ENCODE measurements around the gene ZNF503. TPM values are rescaled to one million over a fixed set of nuclear protein-coding genes. Genes with fewer than 3 reads are reported as not detected.

The ZNF503 gene
- total and polyA plus RNA-seq, 2 of the 8 experiments (the other 6 are each of a cell fraction or from before 2014, with no cell fraction given), result 0.03 to 0.13 TPM

- Histone ChIP-seq H2BK20ac (ENCODE audit: low read length) (no peak overlapping the region), H3K4ac (replicated peaks; ENCODE audit: insufficient read length, low read depth, low read length) (no peak overlapping the region), H3K9me3 (ENCODE audit: insufficient read depth in 2 of 2, low read depth in 1 of 2, low read length in 1 of 2) (no peaks in the 10 kb centered on the region), H3K56ac (replicated peaks; ENCODE audit: insufficient read length, low read depth, low read length) (no peak overlapping the region), H2AK5ac (ENCODE audit: low read depth, low read length) (no peak overlapping the region), H3K27ac (ENCODE audit: low read depth, low read length) (no peak overlapping the region), H2BK5ac (ENCODE audit: low read depth, low read length) (no peak overlapping the region), H2BK15ac (ENCODE audit: low read length) (no peak overlapping the region), H3K4me2 (ENCODE audit: insufficient read depth in 1 of 2, low read depth in 2 of 2, low read length in 2 of 2) (no peak overlapping the region), H3K79me2 (ENCODE audit: control insufficient read depth in 1 of 2, insufficient read depth in 2 of 2, low read length in 2 of 2) (no peaks in the 10 kb centered on the region), H4K5ac (ENCODE audit: insufficient read length, low read depth, low read length) (no peak overlapping the region), H3K14ac (ENCODE audit: insufficient read length) (no peak overlapping the region), H3K4me1 (replicated peaks in 1 of 4; ENCODE audit: control insufficient read depth in 3 of 4, insufficient read depth in 4 of 4, low read length in 3 of 4) (0 out of 7 replicates have a peak, but pooled peaks cover 0 to 2% (median 0%) of the 10 kb centered on the region in 4 experiments), H3K27me3 (replicated peaks in 1 of 4; ENCODE audit: control insufficient read depth in 3 of 4, extremely low read depth in 1 of 4, insufficient read depth in 3 of 4, low read length in 3 of 4) (peaks cover 0 to 2% (median under 1%) of the 10 kb centered on the region in 4 experiments; a peak in 2 of 7 replicates), H4K91ac (replicated peaks; ENCODE audit: insufficient read length, low read length) (no peak overlapping the region), H4K8ac (ENCODE audit: extremely low read depth, insufficient read depth, low read length) (no peak overlapping the region), H3K36me3 (ENCODE audit: control insufficient read depth in 2 of 4, insufficient read depth in 4 of 4, low read length in 3 of 4) (no peaks in the 10 kb centered on the region), H3K9ac (replicated peaks in 1 of 4; ENCODE audit: extremely low read depth in 1 of 4, low read depth in 3 of 4, low read length in 3 of 4) (no peak overlapping the region), H3K23me2 (ENCODE audit: low read depth, low read length) (no peaks in the 10 kb centered on the region), H3K18ac (ENCODE audit: extremely low read depth, low read length) (no peak overlapping the region), H2AFZ (ENCODE audit: low read length) (no peak overlapping the region), H2BK120ac (replicated peaks; ENCODE audit: low read depth, low read length) (no peak overlapping the region), H2BK12ac (ENCODE audit: low read depth, low read length) (no peak overlapping the region), H3K23ac (ENCODE audit: insufficient read length) (no peak overlapping the region), H4K20me1 (replicated peaks in 1 of 2; ENCODE audit: control insufficient read depth in 1 of 2, insufficient read depth in 2 of 2, low read length in 2 of 2) (no peaks in the 10 kb centered on the region), H3K4me3 (ENCODE audit: extremely low read depth in 1 of 4, insufficient read depth in 2 of 4, low read depth in 3 of 4, low read length in 4 of 4) (no peak overlapping the region), H3K79me1 (ENCODE audit: low read depth, low read length) (no peaks in the 10 kb centered on the region)
- no peak for DNase-seq (ENCODE audit: low read depth in 1 of 2, low spot score in 2 of 2)
- ChIA-PET CTCF (ENCODE audit: partially characterized antibody) (interaction anchor here (0.6 to 4.1 kb wide), 20 partner anchors 8 to 1525 kb away, joined by 3 to 25 read pairs (median 3); no protein-coding TSS in a partner anchor), POLR2A (ENCODE audit: partially characterized antibody) (no interaction called here)
- FAIRE-seq, result no peak
- WGBS, 2 experiments (ENCODE audit: extremely low coverage in 1 of 2, insufficient coverage in 1 of 2, insufficient read length in 1 of 2, insufficient replicate concordance in 2 of 2, low coverage in 1 of 2, low lambda C conversion rate in 2 of 2, missing lambda C conversion rate in 1 of 2), result 70% methylated on average over 3 of the region's 6 CpGs; no CpG with 5 or more reads in 1 of the 2 experiments
Observed at GRCh38 chr10:75356484-75356883, 45.1 kb downstream of the ZNF503 start.
